ENCODE results near the gene LAMB4. TPM values are rescaled to one million over a fixed set of nuclear protein-coding genes. Genes with fewer than 3 reads are reported as not detected.

LAMB4 gene
- total RNA-seq, 2 donors from 2014 or later = not detected

GRCh38 chr7:108073305-108074070, 56.7 kb downstream of the LAMB4 start:
- no peak for ATAC-seq
- H3K4me1 Mint-ChIP-seq (ENCODE audit: low read depth in 2 of 2) = no peaks in the 10 kb centered on the region
- H3K27ac Mint-ChIP-seq = no peak overlapping the region
- H3K36me3 Mint-ChIP-seq = no peaks in the 10 kb centered on the region
- no peaks in the 10 kb centered on the region for H3K9me3 Mint-ChIP-seq
- H3K27me3 Mint-ChIP-seq = peaks cover 9 to 11% of the 10 kb centered on the region in 2 donors
- no peak overlapping the region for H3K4me3 Mint-ChIP-seq
- no peak for DNase-seq (ENCODE audit: low spot score)

DNA sequence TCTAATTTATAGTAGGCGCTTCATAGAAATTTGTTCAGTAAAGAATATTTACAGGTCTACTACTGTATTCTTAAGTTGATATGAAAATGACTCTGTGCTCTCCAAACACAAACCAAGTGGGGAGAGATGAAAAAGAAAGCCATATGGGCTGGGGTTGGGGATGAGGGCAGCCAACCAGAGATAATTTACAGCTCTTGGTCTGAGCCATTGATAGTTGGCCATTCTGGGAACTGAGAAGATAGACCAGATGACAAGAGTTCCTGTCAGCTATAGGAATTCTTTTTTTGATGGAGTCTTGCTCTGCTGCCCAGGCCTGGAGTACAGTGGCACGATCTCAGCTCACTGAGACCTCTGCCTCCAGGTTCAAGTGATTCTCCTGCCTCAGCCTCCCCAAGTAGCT, 57.4 kb downstream of the LAMB4 start:
- H3K4me3 Mint-ChIP-seq = no peak overlapping the region
- H3K27me3 Mint-ChIP-seq = peaks cover 9 to 15% of the 10 kb centered on the region in 2 donors
- DNase-seq (ENCODE audit: low spot score) (no peak), ATAC-seq (no peak)
- H3K36me3 Mint-ChIP-seq = no peaks in the 10 kb centered on the region
- H3K9me3 Mint-ChIP-seq = no peaks in the 10 kb centered on the region
- no peak overlapping the region for H3K27ac Mint-ChIP-seq
- H3K4me1 Mint-ChIP-seq (ENCODE audit: low read depth in 2 of 2) = no peaks in the 10 kb centered on the region

GRCh38 chr7:108072116-108072515, 58.0 kb downstream of the LAMB4 start:
- no peak overlapping the region for H3K4me3 Mint-ChIP-seq
- no peak for ATAC-seq

DNA sequence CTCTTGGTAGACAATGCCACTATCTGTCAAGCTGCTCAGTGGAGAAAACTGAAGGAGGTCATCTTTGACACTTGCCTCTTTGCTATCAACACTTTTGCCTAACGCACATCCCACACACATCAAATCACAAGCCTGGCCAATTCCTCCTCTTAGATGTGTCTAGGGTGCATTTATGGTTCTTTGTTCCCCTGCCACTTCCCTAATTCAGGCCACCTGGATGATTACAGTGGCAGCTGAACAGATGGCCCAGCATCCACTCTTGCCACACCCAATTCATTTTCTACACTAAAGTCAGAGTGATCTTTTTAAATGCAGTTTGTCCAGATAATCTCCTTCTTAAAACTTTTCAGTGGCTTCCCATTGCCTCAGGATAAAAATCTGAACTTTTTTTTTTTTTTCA, 58.6 kb downstream of the LAMB4 start:
- ATAC-seq (no peak), DNase-seq (ENCODE audit: low spot score) (no peak)
- H3K4me1 Mint-ChIP-seq (ENCODE audit: low read depth in 2 of 2) = no peaks in the 10 kb centered on the region
- H3K4me3 Mint-ChIP-seq = no peak overlapping the region
- H3K36me3 Mint-ChIP-seq = no peaks in the 10 kb centered on the region
- H3K27me3 Mint-ChIP-seq = peaks cover 9 to 15% of the 10 kb centered on the region in 2 donors
- no peak overlapping the region for H3K27ac Mint-ChIP-seq
- no peaks in the 10 kb centered on the region for H3K9me3 Mint-ChIP-seq

More at GRCh38 chr7:108072116-108072515, 58.0 kb downstream of the LAMB4 start:
- Mint-ChIP-seq H3K36me3 (no peaks in the 10 kb centered on the region), H3K4me1 (ENCODE audit: low read depth in 2 of 2) (no peaks in the 10 kb centered on the region), H3K27ac (no peak overlapping the region), H3K27me3 (peaks cover 9 to 15% of the 10 kb centered on the region in 2 donors), H3K9me3 (no peaks in the 10 kb centered on the region)
- no peak for DNase-seq (ENCODE audit: low spot score)

- Mint-ChIP-seq H3K27me3 (peaks cover 9 to 15% of the 10 kb centered on the region in 2 donors), H3K27ac (no peak overlapping the region), H3K9me3 (no peaks in the 10 kb centered on the region), H3K36me3 (no peaks in the 10 kb centered on the region), H3K4me3 (no peak overlapping the region), H3K4me1 (ENCODE audit: low read depth in 2 of 2) (no peaks in the 10 kb centered on the region)
- ATAC-seq = no peak
- DNase-seq (ENCODE audit: low spot score) = no peak
Measured at GRCh38 chr7:108069646-108070045, 60.5 kb downstream of the LAMB4 start.

GRCh38 chr7:108067844-108068243, 62.3 kb downstream of the LAMB4 start:
- H3K4me1 Mint-ChIP-seq (ENCODE audit: low read depth in 2 of 2) = no peaks in the 10 kb centered on the region
- no peak overlapping the region for H3K4me3 Mint-ChIP-seq

GRCh38 chr7:108066486-108066885, 63.7 kb downstream of the LAMB4 start:
- DNase-seq (ENCODE audit: low spot score) (no peak), ATAC-seq (no peak)
- H3K27me3 Mint-ChIP-seq = peaks cover 8 to 18% of the 10 kb centered on the region in 2 donors
- H3K9me3 Mint-ChIP-seq = no peaks in the 10 kb centered on the region
- H3K27ac Mint-ChIP-seq = no peak overlapping the region
- H3K4me1 Mint-ChIP-seq (ENCODE audit: low read depth in 2 of 2) = no peaks in the 10 kb centered on the region
- H3K4me3 Mint-ChIP-seq = no peak overlapping the region
- H3K36me3 Mint-ChIP-seq = no peaks in the 10 kb centered on the region

More at GRCh38 chr7:108067844-108068243, 62.3 kb downstream of the LAMB4 start:
- no peak for DNase-seq (ENCODE audit: low spot score)
- Mint-ChIP-seq H3K27ac (no peak overlapping the region), H3K27me3 (peaks cover 9 to 17% of the 10 kb centered on the region in 2 donors), H3K36me3 (no peaks in the 10 kb centered on the region), H3K9me3 (no peaks in the 10 kb centered on the region)
- no peak for ATAC-seq

DNA sequence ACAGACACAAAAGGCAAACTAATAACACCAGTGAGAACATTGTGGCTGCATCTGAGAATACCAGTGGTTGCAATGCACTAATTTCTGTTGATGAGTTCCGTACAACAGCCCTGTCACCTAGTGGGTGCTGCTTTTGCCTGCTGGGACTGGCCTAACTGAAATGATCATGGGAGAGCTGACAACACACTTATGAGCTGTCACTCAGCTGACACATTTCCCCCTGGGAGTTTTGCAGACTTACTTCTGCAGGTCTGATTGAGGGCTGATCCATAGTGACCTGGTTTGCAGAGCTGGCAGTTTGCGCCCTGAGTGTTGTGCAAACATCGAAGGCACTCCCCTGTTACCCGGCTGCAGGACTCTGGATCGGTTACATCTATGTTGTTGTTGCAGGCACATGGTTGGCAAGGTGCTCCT, 66.6 kb downstream of the LAMB4 start:
- ATAC-seq (no peak), DNase-seq (ENCODE audit: low spot score) (no peak)
- H3K4me3 Mint-ChIP-seq = no peak overlapping the region

GRCh38 chr7:108062250-108063014, 67.7 kb downstream of the LAMB4 start:
- Mint-ChIP-seq H3K4me1 (ENCODE audit: low read depth in 2 of 2) (no peaks in the 10 kb centered on the region), H3K27me3 (peaks cover 11 to 13% of the 10 kb centered on the region in 2 donors), H3K27ac (no peak overlapping the region), H3K4me3 (no peak overlapping the region), H3K36me3 (no peaks in the 10 kb centered on the region), H3K9me3 (no peaks in the 10 kb centered on the region)
- no peak for ATAC-seq
- DNase-seq (ENCODE audit: low spot score) = no peak

More for the DNA sequence above, 66.6 kb downstream of the LAMB4 start:
- Mint-ChIP-seq H3K9me3 (no peaks in the 10 kb centered on the region), H3K27me3 (peaks cover 11 to 18% of the 10 kb centered on the region in 2 donors), H3K36me3 (no peaks in the 10 kb centered on the region), H3K4me1 (ENCODE audit: low read depth in 2 of 2) (no peaks in the 10 kb centered on the region), H3K27ac (no peak overlapping the region)

- no peak for DNase-seq (ENCODE audit: low spot score)
- H3K36me3 Mint-ChIP-seq = no peaks in the 10 kb centered on the region
- H3K27ac Mint-ChIP-seq = no peak overlapping the region
- H3K27me3 Mint-ChIP-seq = peaks cover 11 to 13% of the 10 kb centered on the region in 2 donors
- H3K4me3 Mint-ChIP-seq = no peak overlapping the region
- H3K9me3 Mint-ChIP-seq = no peaks in the 10 kb centered on the region
- no peak for ATAC-seq
- H3K4me1 Mint-ChIP-seq (ENCODE audit: low read depth in 2 of 2) = no peaks in the 10 kb centered on the region
Measured at GRCh38 chr7:108059526-108059925, 70.6 kb downstream of the LAMB4 start.

- H3K9me3 Mint-ChIP-seq = no peaks in the 10 kb centered on the region
- H3K4me3 Mint-ChIP-seq = no peak overlapping the region
- DNase-seq (ENCODE audit: low spot score) (no peak), ATAC-seq (no peak)
- peaks cover 11 to 14% of the 10 kb centered on the region in 2 donors for H3K27me3 Mint-ChIP-seq
- H3K36me3 Mint-ChIP-seq = no peaks in the 10 kb centered on the region
- H3K27ac Mint-ChIP-seq = no peak overlapping the region
- H3K4me1 Mint-ChIP-seq (ENCODE audit: low read depth in 2 of 2) = no peaks in the 10 kb centered on the region
Measured at GRCh38 chr7:108057951-108058481, 72.1 kb downstream of the LAMB4 start.

DNA sequence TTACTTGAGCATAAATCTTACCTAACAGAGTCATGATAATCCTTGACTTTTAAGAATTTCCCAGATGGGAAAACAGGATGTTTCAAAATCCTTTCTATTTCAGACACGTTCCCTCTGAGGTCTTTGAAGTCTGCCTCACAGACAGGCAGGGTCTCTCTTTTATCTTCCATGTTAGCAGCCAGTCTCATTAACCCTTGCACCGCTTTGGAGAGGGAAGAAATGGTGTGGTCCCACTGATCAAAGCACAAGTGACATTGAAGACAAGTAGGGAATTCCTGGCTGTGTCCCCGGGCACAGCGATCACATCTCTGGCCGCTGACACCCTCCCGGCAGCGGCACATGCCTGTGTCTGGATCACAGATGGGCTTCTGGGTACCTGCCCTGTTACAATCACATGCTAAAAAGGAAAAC, 74.5 kb downstream of the LAMB4 start:
- Mint-ChIP-seq H3K27me3 (peaks cover 8 to 9% of the 10 kb centered on the region in 2 donors), H3K27ac (no peak overlapping the region), H3K4me3 (no peak overlapping the region), H3K36me3 (no peaks in the 10 kb centered on the region), H3K9me3 (no peaks in the 10 kb centered on the region), H3K4me1 (ENCODE audit: low read depth in 2 of 2) (no peaks in the 10 kb centered on the region)
- no peak for DNase-seq (ENCODE audit: low spot score)
- ATAC-seq = no peak

GRCh38 chr7:108054537-108054936, 75.6 kb downstream of the LAMB4 start:
- DNase-seq (ENCODE audit: low spot score) (no peak), ATAC-seq (no peak)
- H3K4me3 Mint-ChIP-seq = no peak overlapping the region
- H3K27ac Mint-ChIP-seq = no peak overlapping the region
- no peaks in the 10 kb centered on the region for H3K36me3 Mint-ChIP-seq
- H3K27me3 Mint-ChIP-seq = peaks cover 0 to 7% of the 10 kb centered on the region in 2 donors
- no peaks in the 10 kb centered on the region for H3K9me3 Mint-ChIP-seq
- no peaks in the 10 kb centered on the region for H3K4me1 Mint-ChIP-seq (ENCODE audit: low read depth in 2 of 2)

- Mint-ChIP-seq H3K4me1 (ENCODE audit: low read depth in 2 of 2) (no peaks in the 10 kb centered on the region), H3K27me3 (peaks cover 0 to 3% of the 10 kb centered on the region in 2 donors), H3K4me3 (no peak overlapping the region), H3K9me3 (no peaks in the 10 kb centered on the region), H3K36me3 (no peaks in the 10 kb centered on the region), H3K27ac (no peak overlapping the region)
- DNase-seq (ENCODE audit: low spot score) = no peak
- no peak for ATAC-seq
Measured at GRCh38 chr7:108053250-108053649, 76.9 kb downstream of the LAMB4 start.
